ENCODE results near the gene MOV10L1. TPM values are rescaled to one million over a fixed set of nuclear protein-coding genes. Genes with fewer than 3 reads are reported as not detected.
A peak's percentile ranks its signal among the peaks of the same experiment; 100 is the strongest.

The MOV10L1 gene
- total RNA-seq, 6 experiments from 2014 or later, result 0.21 to 0.31 (median 0.24) TPM; not detected in 2

- Histone ChIP-seq H3K36me3 (peaks cover 0 to 10% (median 2%) of the 10 kb centered on the region in 4 donors), H3K27ac (no peak overlapping the region), H3K4me1 (peaks cover 0 to 25% (median 10%) of the 10 kb centered on the region in 4 donors), H3K27me3 (no peaks in the 10 kb centered on the region), H3K4me3 (no peak overlapping the region), H3K9me3 (no peaks in the 10 kb centered on the region)
- 40% methylated on average over 1 of the region's 18 CpGs for WGBS (ENCODE audit: insufficient coverage, low coverage, low lambda C conversion rate, missing lambda C conversion rate)
- TF ChIP-seq CTCF (IDR thresholded peaks at IDR 0.05), result peak in 1 of 4 donors; percentile 5
- no peak for TF ChIP-seq POLR2A (IDR thresholded peaks at IDR 0.05)
- DNase-seq (no peak), ATAC-seq (no peak)
- intact Hi-C loops (cut with DNase I), result no loop called here
Observed at GRCh38 chr22:50196256-50196655, 106.5 kb downstream of the MOV10L1 start.

- ATAC-seq (no peak), DNase-seq (no peak)
- Histone ChIP-seq H3K4me3 (no peak overlapping the region), H3K36me3 (peaks cover 0 to 10% (median 2%) of the 10 kb centered on the region in 4 donors), H3K4me1 (peaks cover 0 to 25% (median 10%) of the 10 kb centered on the region in 4 donors), H3K27me3 (no peaks in the 10 kb centered on the region), H3K27ac (no peak overlapping the region), H3K9me3 (no peaks in the 10 kb centered on the region)
- intact Hi-C loops (cut with DNase I), result no loop called here
- no CpG with 5 or more reads among the region's 23 CpGs for WGBS (ENCODE audit: insufficient coverage, low coverage, low lambda C conversion rate, missing lambda C conversion rate)
- TF ChIP-seq CTCF (IDR thresholded peaks at IDR 0.05), result no peak
- no peak for TF ChIP-seq POLR2A (IDR thresholded peaks at IDR 0.05)
Observed at GRCh38 chr22:50197000-50197800, 107.4 kb downstream of the MOV10L1 start.

- H3K9me3 ChIP-seq, result no peaks in the 10 kb centered on the region
- H3K36me3 ChIP-seq, result peaks cover 0 to 10% (median 2%) of the 10 kb centered on the region in 4 donors
- H3K27me3 ChIP-seq, result no peaks in the 10 kb centered on the region
- H3K27ac ChIP-seq, result no peak overlapping the region
- intact Hi-C loops (cut with DNase I), result no loop called here
- ATAC-seq, result no peak
- 100% methylated on average over 3 of the region's 61 CpGs for WGBS (ENCODE audit: insufficient coverage, low coverage, low lambda C conversion rate, missing lambda C conversion rate)
- no peak for TF ChIP-seq POLR2A (IDR thresholded peaks at IDR 0.05)
- no peak for TF ChIP-seq CTCF (IDR thresholded peaks at IDR 0.05)
- no peak overlapping the region for H3K4me3 ChIP-seq
- peaks cover 0 to 33% (median 13%) of the 10 kb centered on the region in 4 donors for H3K4me1 ChIP-seq
- DNase-seq, result no peak
Observed at GRCh38 chr22:50197856-50198623, 108.2 kb downstream of the MOV10L1 start.

- no peak for DNase-seq
- TF ChIP-seq CTCF (IDR thresholded peaks at IDR 0.05), result no peak
- TF ChIP-seq POLR2A (IDR thresholded peaks at IDR 0.05), result no peak
Observed at GRCh38 chr22:50198624-50199017, 108.8 kb downstream of the MOV10L1 start.

More at GRCh38 chr22:50198624-50199017, 108.8 kb downstream of the MOV10L1 start:
- WGBS (ENCODE audit: insufficient coverage, low coverage, low lambda C conversion rate, missing lambda C conversion rate), result 33% methylated on average over 1 of the region's 16 CpGs
- no peak overlapping the region for H3K27ac ChIP-seq
- peaks cover 0 to 38% (median 16%) of the 10 kb centered on the region in 4 donors for H3K4me1 ChIP-seq
- H3K9me3 ChIP-seq, result no peaks in the 10 kb centered on the region
- intact Hi-C loops (cut with DNase I), result no loop called here
- H3K36me3 ChIP-seq, result peaks cover 0 to 10% (median 2%) of the 10 kb centered on the region in 4 donors
- ATAC-seq, result no peak
- H3K4me3 ChIP-seq, result no peak overlapping the region
- H3K27me3 ChIP-seq, result no peaks in the 10 kb centered on the region
